Loucy (cell line): ENCODE measurements around the gene TMEM150B.

Source experiments
- H2AFZ ChIP-seq: fragments of 200-600 bp; sonication (generic); 2 replicates; pipeline ENCODE4 v1.6.0; 2016; ENCODE audit warnings: antibody characterized with exemption, mild to moderate bottlenecking, low read length, moderate library complexity
- H3F3A ChIP-seq: fragments of 200-600 bp; 2 replicates; pipeline ENCODE4 v1.6.0; 2016; ENCODE audit warnings: antibody characterized with exemption, low read depth, mild to moderate bottlenecking
- H3K27me3 ChIP-seq: fragments of 200-600 bp; sonication (generic); 2 replicates; pipeline ENCODE4 v1.6.1; 2014; ENCODE audit warnings: low read length, mild to moderate bottlenecking; ENCODE audit not compliant: insufficient read depth, poor library complexity, severe bottlenecking
- H3K36me3 ChIP-seq: fragments of 200-600 bp; sonication (generic); 2 replicates; pipeline ENCODE4 v1.6.1; 2016; ENCODE audit warnings: low read length; ENCODE audit not compliant: insufficient read depth
- H3K4me1 ChIP-seq: fragments of 200-600 bp; sonication (generic); 2 replicates; pipeline ENCODE4 v1.5.1; 2014; ENCODE audit warnings: low read length, mild to moderate bottlenecking; ENCODE audit not compliant: insufficient read depth, poor library complexity, severe bottlenecking
- H3K4me2 ChIP-seq: fragments of 200-600 bp; sonication (generic); 2 replicates; pipeline ENCODE4 v1.6.0; 2014; ENCODE audit warnings: antibody characterized with exemption, low read length, low read depth, mild to moderate bottlenecking; ENCODE audit not compliant: poor library complexity, severe bottlenecking
- H3K4me3 ChIP-seq: fragments of 200-600 bp; sonication (generic); 2 replicates; pipeline ENCODE4 v1.5.1; 2014; ENCODE audit warnings: low read length, mild to moderate bottlenecking, mixed read lengths; ENCODE audit not compliant: poor library complexity, severe bottlenecking
- H3K79me2 ChIP-seq: fragments of 200-600 bp; sonication (generic); 2 replicates; pipeline ENCODE4 v1.6.1; 2014; ENCODE audit warnings: low read length; ENCODE audit not compliant: insufficient read depth
- H3K9ac ChIP-seq: fragments of 200-600 bp; sonication (generic); 2 replicates; pipeline ENCODE4 v1.6.0; 2014; ENCODE audit warnings: mild to moderate bottlenecking, low read depth, low read length, moderate library complexity; ENCODE audit not compliant: poor library complexity, severe bottlenecking
- H3K9me2 ChIP-seq: fragments of 200-600 bp; sonication (generic); replicated peaks from 2 replicates; pipeline ENCODE4 v1.6.1; 2016; ENCODE audit warnings: low read depth, low read length, mixed read lengths
- H3K9me3 ChIP-seq: fragments of 200-600 bp; sonication (generic); 2 replicates; pipeline ENCODE4 v1.6.1; 2014; ENCODE audit warnings: mild to moderate bottlenecking, antibody characterized with exemption, low read length, low read depth; ENCODE audit not compliant: insufficient read depth
- H4K20me1 ChIP-seq: fragments of 200-600 bp; sonication (generic); 2 replicates; pipeline ENCODE4 v1.6.0; 2014; ENCODE audit warnings: antibody characterized with exemption, low read length, mild to moderate bottlenecking; ENCODE audit not compliant: insufficient read depth, poor library complexity, severe bottlenecking
- CTCF ChIP-seq: fragments of 200-600 bp; sonication (generic); conservative IDR thresholded peaks from 2 replicates; pipeline ENCODE4 v1.5.1; 2014; ENCODE audit warnings: mild to moderate bottlenecking, antibody characterized with exemption, low read length
- EZH2phosphoT487 ChIP-seq: fragments of 200-600 bp; IDR thresholded peaks from 2 replicates; pipeline ENCODE4 v1.6.1; 2018; ENCODE audit warnings: antibody characterized with exemption, mild to moderate bottlenecking, moderate library complexity, borderline replicate concordance

TMEM150B gene

GRCh38 chr19:55365964-55366363, 40.8 kb upstream of the TMEM150B start:
- Histone ChIP-seq H3K79me2 (no peaks in the 10 kb centered on the region), H3K4me1 (no peaks in the 10 kb centered on the region), H3K9me2 (no peaks in the 10 kb centered on the region), H3K9ac (no peak overlapping the region), H3K4me3 (no peak overlapping the region), H2AFZ (no peak overlapping the region), H3K9me3 (no peaks in the 10 kb centered on the region), H4K20me1 (no peaks in the 10 kb centered on the region), H3K36me3 (no peaks in the 10 kb centered on the region), H3K4me2 (no peak overlapping the region), H3F3A (no peaks in the 10 kb centered on the region), H3K27me3 (no peaks in the 10 kb centered on the region)
- TF ChIP-seq CTCF = no peak
- TF ChIP-seq EZH2phosphoT487 = no peak

GRCh38 chr19:55365245-55365644, 40.1 kb upstream of the TMEM150B start:
- Histone ChIP-seq H3F3A (no peaks in the 10 kb centered on the region), H3K9ac (no peak overlapping the region), H3K36me3 (no peaks in the 10 kb centered on the region), H3K4me1 (no peaks in the 10 kb centered on the region), H3K4me2 (no peak overlapping the region), H2AFZ (no peak overlapping the region), H3K9me3 (no peaks in the 10 kb centered on the region), H3K4me3 (no peak overlapping the region), H3K9me2 (no peaks in the 10 kb centered on the region), H3K27me3 (no peaks in the 10 kb centered on the region), H3K79me2 (no peaks in the 10 kb centered on the region), H4K20me1 (no peaks in the 10 kb centered on the region)
- TF ChIP-seq CTCF = no peak
- no peak for TF ChIP-seq EZH2phosphoT487

- H3K79me2 ChIP-seq = no peaks in the 10 kb centered on the region
- H3K4me1 ChIP-seq = no peaks in the 10 kb centered on the region
- no peaks in the 10 kb centered on the region for H3F3A ChIP-seq
- H2AFZ ChIP-seq = no peak within 1 kb of the TSS
- H4K20me1 ChIP-seq = no peaks in the 10 kb centered on the region
- H3K9me2 ChIP-seq = no peaks in the 10 kb centered on the region
- TF ChIP-seq CTCF (no peak), EZH2phosphoT487 (no peak)
- H3K4me2 ChIP-seq = no peak within 1 kb of the TSS
- H3K4me3 ChIP-seq = no peak within 1 kb of the TSS
- H3K9me3 ChIP-seq = no peaks in the 10 kb centered on the region
- no peak within 1 kb of the TSS for H3K9ac ChIP-seq
- no peaks in the 10 kb centered on the region for H3K27me3 ChIP-seq
- H3K36me3 ChIP-seq = no peaks in the 10 kb centered on the region
Observed at GRCh38 chr19:55362990-55363716, 38.0 kb upstream of the TMEM150B start, which contains the start of gene GARIN5B. TSS of gene GARIN5B (minus strand) at chr19:55363260. CDS start at chr19:55363066, 194 bp downstream.
